Stimulated activated naive CD8-positive, alpha-beta T cell treated with anti-CD3 and anti-CD28 coated beads, Interleukin-15, Interleukin-2, amounts not matched to agents 100 ng/mL and 50 ng/mL, for 24 hours (primary cell): ENCODE measurements around the gene PCDH9.

Experiments used
- H3K27ac Mint-ChIP-seq: one replicate; pipeline ENCODE4 v1.8.0; 2021; ENCODE audit warnings: mild to moderate bottlenecking, mixed read lengths
- H3K27me3 Mint-ChIP-seq: one replicate; pipeline ENCODE4 v1.8.0; 2021; ENCODE audit warnings: mixed read lengths
- H3K36me3 Mint-ChIP-seq: one replicate; pipeline ENCODE4 v1.8.0; 2021; ENCODE audit warnings: low read depth, mixed read lengths
- H3K4me1 Mint-ChIP-seq: one replicate; pipeline ENCODE4 v1.8.0; 2021; ENCODE audit warnings: low read depth, mixed read lengths
- H3K4me3 Mint-ChIP-seq: one replicate; pipeline ENCODE4 v1.8.0; 2021; ENCODE audit warnings: mild to moderate bottlenecking, mixed read lengths
- H3K9me3 Mint-ChIP-seq: one replicate; pipeline ENCODE4 v1.8.0; 2021; ENCODE audit warnings: mixed read lengths

Gene PCDH9

GRCh38 chr13:66543780-66544179 is 686.4 kb downstream of the PCDH9 start:
- H3K27ac Mint-ChIP-seq, result no peak overlapping the region
- peaks cover 6% of the 10 kb centered on the region for H3K9me3 Mint-ChIP-seq
- H3K4me1 Mint-ChIP-seq, result no peaks in the 10 kb centered on the region
- H3K4me3 Mint-ChIP-seq, result no peak overlapping the region
- no peaks in the 10 kb centered on the region for H3K36me3 Mint-ChIP-seq
- no peaks in the 10 kb centered on the region for H3K27me3 Mint-ChIP-seq

DNA sequence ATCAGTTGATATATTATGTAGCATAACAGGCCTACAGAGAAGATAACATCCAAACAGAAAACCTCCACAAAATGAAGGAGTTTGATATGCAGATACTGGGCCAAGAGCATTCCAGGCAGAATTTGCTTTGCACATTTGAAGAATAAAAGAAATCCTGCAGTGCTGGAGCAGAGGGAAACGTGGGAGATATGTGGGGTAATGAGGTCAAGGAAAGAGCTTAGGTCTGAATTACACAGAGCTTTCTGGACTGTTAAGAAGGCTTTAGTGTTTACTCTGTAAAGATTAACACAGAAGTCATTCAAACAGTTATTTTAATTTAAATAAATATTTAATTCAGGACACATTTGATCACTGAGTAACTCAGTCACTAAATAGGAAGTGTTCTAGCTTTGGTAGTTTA is 692.7 kb downstream of the PCDH9 start:
- Mint-ChIP-seq H3K27ac (no peak overlapping the region), H3K4me3 (no peak overlapping the region), H3K9me3 (peaks cover 6% of the 10 kb centered on the region), H3K4me1 (no peaks in the 10 kb centered on the region), H3K36me3 (no peaks in the 10 kb centered on the region), H3K27me3 (no peaks in the 10 kb centered on the region)

DNA sequence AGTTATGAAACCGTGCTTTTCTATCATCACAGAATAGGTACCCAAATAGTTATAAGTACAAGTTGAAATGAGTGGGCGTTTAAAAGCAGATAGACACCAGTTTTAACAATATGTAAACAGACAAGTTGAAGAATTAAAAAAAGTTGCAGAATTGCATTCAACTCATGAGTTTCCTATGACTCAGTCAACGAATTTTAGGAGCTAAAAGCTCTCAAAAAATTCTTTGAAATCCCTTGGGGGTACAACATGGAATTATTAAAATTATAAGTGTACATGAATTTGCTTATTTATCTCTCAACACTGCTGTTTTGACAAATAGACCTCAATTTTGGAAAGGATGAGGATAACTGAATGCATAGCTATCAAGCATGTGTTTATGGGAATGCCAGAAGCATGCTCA is 693.4 kb downstream of the PCDH9 start:
- Mint-ChIP-seq H3K9me3 (peaks cover 6% of the 10 kb centered on the region), H3K4me1 (no peaks in the 10 kb centered on the region), H3K4me3 (no peak overlapping the region), H3K36me3 (no peaks in the 10 kb centered on the region), H3K27me3 (no peaks in the 10 kb centered on the region), H3K27ac (no peak overlapping the region)

GRCh38 chr13:66534561-66534960 is 695.6 kb downstream of the PCDH9 start:
- no peaks in the 10 kb centered on the region for H3K4me1 Mint-ChIP-seq
- no peak overlapping the region for H3K27ac Mint-ChIP-seq
- H3K36me3 Mint-ChIP-seq, result no peaks in the 10 kb centered on the region
- H3K27me3 Mint-ChIP-seq, result no peaks in the 10 kb centered on the region
- H3K9me3 Mint-ChIP-seq, result peaks cover 6% of the 10 kb centered on the region
- H3K4me3 Mint-ChIP-seq, result no peak overlapping the region

DNA sequence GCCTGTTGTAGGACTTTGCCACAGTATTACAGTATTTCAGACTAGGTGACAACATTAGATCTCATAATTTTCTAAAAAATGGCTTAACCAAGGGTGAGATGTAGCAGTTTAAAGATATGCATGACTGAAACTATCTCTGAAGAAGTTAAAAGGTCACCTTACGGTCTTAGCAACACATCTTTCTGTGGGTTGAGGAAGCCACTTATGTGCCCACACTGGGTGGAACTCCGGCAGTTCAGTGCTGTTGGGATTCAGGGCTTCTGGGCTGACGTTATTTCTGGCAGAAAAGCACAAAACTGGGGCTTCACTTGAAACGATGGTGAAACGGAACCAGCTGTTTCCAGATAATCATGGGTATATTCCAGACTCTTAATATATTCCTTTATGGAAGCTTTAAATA is 697.3 kb downstream of the PCDH9 start:
- Mint-ChIP-seq H3K9me3 (no peaks in the 10 kb centered on the region), H3K4me1 (no peaks in the 10 kb centered on the region), H3K36me3 (no peaks in the 10 kb centered on the region), H3K4me3 (no peak overlapping the region), H3K27ac (no peak overlapping the region), H3K27me3 (no peaks in the 10 kb centered on the region)

DNA sequence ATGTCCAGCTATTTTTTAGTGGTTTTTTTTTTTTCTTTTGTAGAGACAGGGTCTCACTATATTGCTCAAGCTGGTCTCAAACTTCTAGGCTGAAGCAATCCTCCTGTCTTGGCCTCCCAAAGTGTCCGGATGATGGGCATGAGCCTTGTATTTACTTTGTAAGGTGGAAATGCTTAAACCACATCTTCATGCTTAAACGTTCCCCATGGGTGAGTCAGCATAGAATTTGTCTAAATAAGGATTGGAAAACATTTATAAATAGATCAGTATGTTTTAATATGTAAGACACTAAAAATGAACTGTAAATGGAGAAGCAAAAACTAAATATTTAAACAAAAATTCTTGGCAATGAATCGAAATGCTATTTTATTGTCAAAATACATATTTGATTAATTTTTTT is 698.0 kb downstream of the PCDH9 start:
- Mint-ChIP-seq H3K9me3 (no peaks in the 10 kb centered on the region), H3K36me3 (no peaks in the 10 kb centered on the region), H3K4me1 (no peaks in the 10 kb centered on the region), H3K4me3 (no peak overlapping the region), H3K27me3 (no peaks in the 10 kb centered on the region), H3K27ac (no peak overlapping the region)

GRCh38 chr13:66530686-66531085 is 699.5 kb downstream of the PCDH9 start:
- no peaks in the 10 kb centered on the region for H3K4me1 Mint-ChIP-seq

DNA sequence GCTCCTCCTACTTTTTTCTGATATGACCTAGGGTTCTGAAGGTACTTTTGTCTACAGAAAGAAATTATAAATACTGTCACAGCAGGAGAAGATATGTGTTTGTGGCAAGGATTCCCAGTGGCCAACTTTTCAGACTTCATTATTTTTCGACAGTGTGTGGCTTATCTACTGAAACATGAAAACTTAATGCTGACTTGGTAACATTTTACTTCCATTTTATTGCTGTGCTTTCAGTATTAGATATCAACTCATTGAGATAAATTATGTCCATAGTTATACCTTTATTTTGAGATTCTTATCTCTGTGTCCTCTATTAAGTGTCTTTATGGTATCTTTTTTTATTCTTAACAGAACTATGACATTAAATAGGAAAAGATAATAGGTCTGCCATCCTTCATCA is 700.0 kb downstream of the PCDH9 start:
- H3K9me3 Mint-ChIP-seq, result peaks cover 4% of the 10 kb centered on the region
- H3K27ac Mint-ChIP-seq, result no peak overlapping the region
- H3K27me3 Mint-ChIP-seq, result no peaks in the 10 kb centered on the region
- H3K36me3 Mint-ChIP-seq, result no peaks in the 10 kb centered on the region
- H3K4me3 Mint-ChIP-seq, result no peak overlapping the region
- H3K4me1 Mint-ChIP-seq, result no peaks in the 10 kb centered on the region

More at GRCh38 chr13:66530686-66531085, 699.5 kb downstream of the PCDH9 start:
- Mint-ChIP-seq H3K27ac (no peak overlapping the region), H3K27me3 (no peaks in the 10 kb centered on the region), H3K4me3 (no peak overlapping the region), H3K36me3 (no peaks in the 10 kb centered on the region), H3K9me3 (peaks cover 4% of the 10 kb centered on the region)

DNA sequence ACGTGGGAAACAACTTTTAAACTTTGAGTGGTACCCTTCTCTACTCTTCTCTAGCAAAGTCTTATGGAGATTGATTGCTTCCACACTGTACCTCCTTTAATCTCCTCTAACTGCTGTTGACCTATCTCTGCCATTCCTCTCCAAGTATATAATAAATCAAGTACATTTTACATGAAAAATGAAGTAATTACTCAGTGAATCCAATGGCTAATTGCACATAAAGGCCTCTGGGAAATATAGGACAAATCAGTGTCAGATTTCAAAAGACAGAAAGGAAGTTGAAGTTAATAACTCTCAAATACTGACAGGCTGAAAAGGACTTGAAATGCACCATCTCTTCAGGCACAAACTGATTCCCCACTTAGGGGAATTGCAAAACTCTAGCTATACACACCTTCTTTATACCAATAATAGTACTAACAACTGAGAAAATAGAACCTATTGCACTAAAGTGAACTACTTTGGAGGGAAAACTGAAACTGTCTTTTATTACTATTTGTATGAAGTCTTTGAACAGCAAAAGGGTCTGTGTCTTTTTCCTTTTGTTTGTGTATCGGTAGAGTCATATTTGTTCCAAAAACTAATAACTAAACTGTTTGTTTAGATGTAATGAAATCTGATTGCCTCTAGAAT is 701.1 kb downstream of the PCDH9 start:
- no peak overlapping the region for H3K27ac Mint-ChIP-seq
- H3K4me3 Mint-ChIP-seq, result no peak overlapping the region
- peaks cover 4% of the 10 kb centered on the region for H3K9me3 Mint-ChIP-seq
- H3K36me3 Mint-ChIP-seq, result no peaks in the 10 kb centered on the region
- H3K27me3 Mint-ChIP-seq, result no peaks in the 10 kb centered on the region
- no peaks in the 10 kb centered on the region for H3K4me1 Mint-ChIP-seq

- Mint-ChIP-seq H3K27ac (no peak overlapping the region), H3K27me3 (no peaks in the 10 kb centered on the region), H3K4me3 (no peak overlapping the region), H3K36me3 (no peaks in the 10 kb centered on the region), H3K4me1 (no peaks in the 10 kb centered on the region), H3K9me3 (peaks cover 4% of the 10 kb centered on the region)
Measured at GRCh38 chr13:66528180-66528579, 702.0 kb downstream of the PCDH9 start.

GRCh38 chr13:66520511-66521355 is 709.4 kb downstream of the PCDH9 start:
- Mint-ChIP-seq H3K27me3 (no peaks in the 10 kb centered on the region), H3K36me3 (no peaks in the 10 kb centered on the region), H3K27ac (no peak overlapping the region), H3K4me1 (no peaks in the 10 kb centered on the region), H3K4me3 (no peak overlapping the region), H3K9me3 (no peaks in the 10 kb centered on the region)

DNA sequence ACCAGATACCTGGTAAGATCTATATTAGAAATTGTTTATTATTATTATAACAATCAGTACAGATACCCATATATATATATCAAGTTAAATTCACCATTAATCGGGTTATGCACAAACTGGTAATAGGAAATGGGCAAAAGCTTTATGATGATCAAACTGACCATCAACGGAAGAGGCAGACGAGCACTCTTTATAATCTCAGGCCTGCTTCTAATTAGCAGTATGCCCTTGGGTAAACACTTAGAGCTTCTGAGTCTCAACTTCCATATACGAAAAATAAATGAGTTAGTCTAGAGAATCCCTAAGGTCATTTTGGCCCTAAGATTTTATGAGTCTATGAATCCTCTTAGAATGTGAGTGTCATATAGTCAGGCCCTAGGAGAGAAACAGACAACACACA is 710.9 kb downstream of the PCDH9 start:
- Mint-ChIP-seq H3K27me3 (no peaks in the 10 kb centered on the region), H3K27ac (no peak overlapping the region), H3K4me1 (no peaks in the 10 kb centered on the region), H3K9me3 (no peaks in the 10 kb centered on the region), H3K4me3 (no peak overlapping the region), H3K36me3 (no peaks in the 10 kb centered on the region)

DNA sequence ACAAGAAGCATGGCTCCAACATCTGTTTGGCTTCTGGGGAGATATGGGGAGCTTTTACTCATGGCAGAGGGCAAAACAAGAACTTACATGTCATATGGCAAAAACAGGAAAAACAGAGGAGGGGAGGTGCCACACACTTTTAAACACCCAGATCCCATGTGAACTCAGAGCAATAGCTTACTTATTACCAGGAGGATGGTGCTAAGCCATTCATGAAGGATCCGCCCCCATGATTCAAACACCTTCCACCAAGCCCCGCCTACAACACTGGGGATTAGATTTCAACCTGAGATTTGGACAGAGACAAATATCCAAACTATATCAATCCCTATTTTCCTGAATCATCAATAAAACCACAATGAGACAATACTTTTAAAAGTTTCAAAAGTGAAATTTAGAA is 712.1 kb downstream of the PCDH9 start:
- Mint-ChIP-seq H3K36me3 (no peaks in the 10 kb centered on the region), H3K9me3 (no peaks in the 10 kb centered on the region), H3K27ac (no peak overlapping the region), H3K4me1 (no peaks in the 10 kb centered on the region), H3K27me3 (no peaks in the 10 kb centered on the region), H3K4me3 (no peak overlapping the region)

- Mint-ChIP-seq H3K36me3 (no peaks in the 10 kb centered on the region), H3K9me3 (no peaks in the 10 kb centered on the region), H3K27me3 (no peaks in the 10 kb centered on the region), H3K4me1 (no peaks in the 10 kb centered on the region), H3K4me3 (no peak overlapping the region), H3K27ac (no peak overlapping the region)
Measured at GRCh38 chr13:66513728-66514127, 716.4 kb downstream of the PCDH9 start.

DNA sequence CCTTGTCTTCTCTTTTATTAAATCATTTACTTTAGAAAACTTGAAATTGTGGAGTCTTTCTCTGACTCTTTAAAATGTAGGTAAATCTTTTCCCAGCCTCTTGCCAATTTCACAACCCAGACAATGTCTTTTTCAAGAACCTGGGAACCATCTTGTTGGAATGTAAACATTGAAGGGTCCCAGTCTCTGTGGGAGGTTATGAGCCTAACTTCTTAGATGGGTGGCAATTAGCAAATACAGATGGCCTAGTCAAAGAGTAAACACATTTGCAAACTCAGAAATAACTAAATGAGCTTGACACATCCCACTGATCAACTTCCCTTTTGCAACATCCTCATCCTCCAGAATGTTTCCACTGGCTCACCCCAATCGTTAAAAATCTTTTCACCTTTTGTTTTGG is 721.0 kb downstream of the PCDH9 start:
- H3K4me1 Mint-ChIP-seq, result no peaks in the 10 kb centered on the region
- H3K27ac Mint-ChIP-seq, result no peak overlapping the region
- peaks cover 8% of the 10 kb centered on the region for H3K9me3 Mint-ChIP-seq
- H3K27me3 Mint-ChIP-seq, result no peaks in the 10 kb centered on the region
- no peaks in the 10 kb centered on the region for H3K36me3 Mint-ChIP-seq
- H3K4me3 Mint-ChIP-seq, result no peak overlapping the region
